ENCODE measurements around the gene HSD17B4. TPM values are rescaled to one million over a fixed set of nuclear protein-coding genes. Genes with fewer than 3 reads are reported as not detected.

HSD17B4 gene
- total RNA-seq, 1 donor from 2014 or later, result 142 TPM

GRCh38 chr5:119578937-119579336 is 126.6 kb downstream of the HSD17B4 start:
- no peak overlapping the region for H3K4me3 ChIP-seq (ENCODE audit: low read depth, low read length)
- DNase-seq (ENCODE audit: low read depth), result no peak
- peak; percentile 50 for TF ChIP-seq CTCF (conservative IDR thresholded peaks at IDR 0.05; ENCODE audit: low read depth, low read length)

- no peak for DNase-seq (ENCODE audit: low read depth)
- TF ChIP-seq CTCF (conservative IDR thresholded peaks at IDR 0.05; ENCODE audit: low read depth, low read length), result peak; percentile 16
These were observed 130.7 kb downstream of the HSD17B4 start for GRCh38 chr5:119582987-119583386.

GRCh38 chr5:119583684-119584083 is 131.4 kb downstream of the HSD17B4 start:
- no peak for TF ChIP-seq CTCF (conservative IDR thresholded peaks at IDR 0.05; ENCODE audit: low read depth, low read length)
- no peak overlapping the region for H3K4me3 ChIP-seq (ENCODE audit: low read depth, low read length)
- no peak for DNase-seq (ENCODE audit: low read depth)

More at GRCh38 chr5:119582987-119583386, 130.7 kb downstream of the HSD17B4 start:
- no peak overlapping the region for H3K4me3 ChIP-seq (ENCODE audit: low read depth, low read length)

Other genes with a start within 250 kb of the HSD17B4 start
- 60.9 and 84.9 TPM in 2 replicates for gene TNFAIP8, start 96.5 kb upstream of the HSD17B4 start, total RNA-seq
- not detected in 2 replicates for gene FAM170A, start 177.1 kb downstream of the HSD17B4 start, total RNA-seq